Measurements from ENCODE around the gene TRIM7.
"Not testable (repeated sequence)": the region's sequence is repeated elsewhere in the genome, so short reads cannot be mapped to it uniquely, and the experiment has no call there.

TRIM7 gene

DNA sequence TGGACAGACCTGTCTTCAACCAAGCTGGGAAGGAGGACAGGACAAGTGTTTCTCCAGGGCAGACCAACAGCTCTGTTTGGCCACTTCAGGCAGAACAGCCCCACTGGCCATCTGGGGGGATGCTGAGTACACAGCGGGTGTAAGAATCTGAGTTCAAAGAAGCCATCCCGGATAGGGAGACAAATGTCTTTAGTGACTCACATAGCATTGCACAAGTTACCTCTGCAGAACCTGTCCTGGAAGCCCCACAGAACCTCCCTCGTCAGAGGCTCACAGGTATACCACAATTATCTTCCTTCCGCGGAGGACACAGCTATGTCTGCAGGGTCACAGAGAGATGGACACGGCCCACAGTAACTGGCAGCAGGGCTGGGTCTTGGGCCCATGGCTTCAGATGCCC, 55.6 kb downstream of the TRIM7 start:
- no peak for DNase-seq

- DNase-seq: not testable (repeated sequence)
These were observed 57.9 kb downstream of the TRIM7 start, which contains the start of gene OR2V2 for GRCh38 chr5:181146927-181147636. Gene OR2V2, plus strand, starts transcription at chr5:181147586. Its CDS starts 7,357 bp downstream, at chr5:181154943.

GRCh38 chr5:181145133-181145532, 59.9 kb downstream of the TRIM7 start:
- no peak for DNase-seq

All from NCI-H1436 (cell line).